Measurements from ENCODE around the gene ITPKA. TPM values are rescaled to one million over a fixed set of nuclear protein-coding genes. Genes with fewer than 3 reads are reported as not detected.

ITPKA gene
- total RNA-seq = 0.65 and 1.6 TPM in 2 replicates

DNA sequence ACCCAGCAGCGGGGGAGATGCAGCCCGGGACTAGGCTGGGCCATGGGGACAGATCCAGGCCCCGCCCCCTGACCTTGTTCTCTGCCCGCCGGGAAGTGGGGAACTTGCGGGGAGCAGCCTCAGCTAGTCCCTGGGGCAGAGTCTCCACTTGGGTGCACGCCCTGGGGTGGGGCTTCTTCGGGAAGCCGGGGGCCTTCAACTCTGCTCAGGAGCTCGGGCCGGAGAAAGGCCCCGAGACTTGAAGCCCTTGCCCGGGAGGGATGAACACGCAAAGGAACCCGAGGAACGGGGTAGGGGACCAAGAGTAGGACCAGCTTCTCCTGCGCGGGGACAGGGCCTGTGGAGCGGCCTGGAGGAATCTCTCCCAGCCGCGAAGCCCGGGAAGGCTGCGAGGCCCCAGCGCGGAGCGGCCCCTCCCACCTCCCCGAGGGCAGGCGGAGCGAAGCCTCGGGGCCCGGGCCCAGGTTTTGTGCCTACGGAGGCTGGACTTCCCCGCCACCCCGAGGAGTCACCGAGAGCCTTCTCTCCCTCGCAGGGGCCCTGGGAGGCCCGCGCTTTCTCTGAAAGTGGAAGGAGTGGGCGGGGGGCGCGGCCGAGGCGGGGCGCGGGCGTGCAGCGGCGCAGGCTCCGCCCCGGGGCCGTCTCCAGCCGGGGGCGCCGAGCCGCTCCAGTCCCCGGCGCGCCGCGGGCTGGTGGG lies at the start of gene ITPKA:
ITPKA (plus strand) TSS at position 670 of the 697 bp plus-strand sequence. CDS start 54 bp downstream, outside the sequence.

DNA sequence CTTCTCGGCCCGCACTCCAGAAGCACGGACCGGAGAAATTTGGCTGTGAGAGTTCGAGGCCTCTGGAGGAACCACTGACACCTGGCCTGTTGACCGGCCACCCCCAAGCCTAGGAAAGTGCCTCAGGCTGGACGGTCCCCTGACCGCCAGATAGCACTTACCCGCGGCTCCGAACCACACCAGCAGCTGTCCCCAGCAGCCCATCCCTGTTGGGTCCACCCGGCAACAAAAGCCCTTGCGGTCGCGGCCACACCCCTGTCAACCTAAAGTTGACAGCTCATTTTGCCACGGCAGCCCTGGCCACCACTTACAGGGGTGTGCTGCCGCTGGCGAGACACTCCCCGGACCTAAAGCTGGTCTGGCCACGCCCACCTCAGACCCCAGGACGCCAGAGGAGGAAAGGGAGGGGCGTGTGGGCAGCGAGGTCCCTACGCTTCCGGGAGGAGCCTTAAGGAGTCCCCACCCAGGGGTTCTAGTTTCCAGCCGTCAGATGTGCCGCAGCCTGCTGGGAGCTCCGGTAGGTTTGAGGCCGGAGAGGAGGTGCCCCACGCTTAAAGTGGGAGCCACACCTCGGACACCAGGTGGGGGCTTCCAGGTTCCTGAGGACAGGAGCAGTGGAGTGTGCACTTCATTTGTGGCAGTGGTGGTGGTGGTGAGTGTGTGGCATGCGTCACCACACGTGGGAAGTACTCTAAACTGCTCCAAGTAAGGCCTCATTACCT lies 20.0 kb downstream of the ITPKA start, which contains the start of gene LTK:
LTK (minus strand) TSS at position 322 of the 722 bp plus-strand sequence; CDS start at position 204, 118 bp downstream.

Small RNA genes lying within 50 kb of the gene (small RNA-seq; reads per million reads assigned to genes)
- not detected for gene RNU6-1169P

Other genes with a start within 250 kb of the ITPKA start
- 4.2 and 6.8 TPM in 2 replicates for gene OIP5, start 161.3 kb upstream of the ITPKA start, total RNA-seq
- 34.6 and 69.7 TPM in 2 replicates for gene NUSAP1, start 161.0 kb upstream of the ITPKA start, total RNA-seq
- gene NDUFAF1, start 91.4 kb upstream of the ITPKA start, total RNA-seq = 18.9 and 19.0 TPM in 2 replicates
- 26.1 and 32.5 TPM in 2 replicates for gene RTF1, start 76.8 kb upstream of the ITPKA start, total RNA-seq
- gene LTK, start 20.0 kb downstream of the ITPKA start, total RNA-seq = 0.10 TPM in 1 of 2 replicates, not detected in the other
- gene RPAP1, start 50.4 kb downstream of the ITPKA start, total RNA-seq = 14.4 and 25.8 TPM in 2 replicates
- 7.8 and 9.3 TPM in 2 replicates for gene TYRO3, start 65.3 kb downstream of the ITPKA start, total RNA-seq
- gene MGA, start 166.5 kb downstream of the ITPKA start, total RNA-seq = 31.8 and 38.9 TPM in 2 replicates